K562 (cell line): ENCODE measurements around the gene CENPN. TPM values are rescaled to one million over a fixed set of nuclear protein-coding genes. Genes with fewer than 3 reads are reported as not detected.

Source experiments
- ARID3A ChIP-seq: IDR thresholded peaks from 2 replicates; pipeline ENCODE4 v1.6.1; 2012; ENCODE audit warnings: low read depth, low read length, improper control_type of control experiment, borderline replicate concordance
- REST ChIP-seq, 2 experiments: fragments of 450-650 bp; formaldehyde crosslinking in 1 of 2; IDR thresholded peaks; 2 replicates each; pipeline versions ENCODE4 v1.4.0 to v1.6.1; 2014 to 2020; ENCODE audit warnings: mild to moderate bottlenecking in 2 of 2, borderline replicate concordance in 1 of 2, low read depth in 1 of 2
- ZNF518B ChIP-seq: fragments of 250-450 bp; sonication (Bioruptor Pico); IDR thresholded peaks from 2 replicates; pipeline ENCODE4 v1.5.0; 2021; ENCODE audit warnings: mild to moderate bottlenecking, moderate library complexity
- polyA plus RNA-seq, 8 experiments: library from polyadenylated mRNA; depleted of rRNA in 4 of 8; stranded (reverse) in 5 of 8; unstranded in 3 of 8; fragments of >200 nt; fragmentation: Nextera tagmentation in 2 of 8; fragmentation: Illumina TruSeq in 1 of 8; extraction: Ambion mirVana in 2 of 8; extraction: Trizol in 1 of 8; gene quantifications; 2 replicates each; pipeline versions ENCODE4 v1.2.1 to v1.2.3, GENCODE V29; 2011 to 2014; ENCODE audit warnings: inconsistent platforms in 1 of 8, missing spikeins in 1 of 8
- total RNA-seq, 7 experiments: library from RNA; depleted of rRNA in 6 of 7; stranded (reverse); fragments of >200 nt in 6 of 7; fragmentation: Illumina TruSeq in 2 of 7; extraction: Trizol in 2 of 7; gene quantifications; 2 replicates each; pipeline versions ENCODE4 v1.2.1 to v1.2.3, GENCODE V29; 2011 to 2021; ENCODE audit warnings: low replicate concordance in 1 of 7

CENPN gene
- total and polyA plus RNA-seq, 9 of the 15 experiments (the other 6 are each of a cell fraction or from before 2014, with no cell fraction given) = 92.3 to 384 (median 140) TPM

- TF ChIP-seq REST (IDR thresholded peaks at IDR 0.05; ENCODE audit: borderline replicate concordance) (no peak), REST (CRISPR knock-in tag; IDR thresholded peaks at IDR 0.05; ENCODE audit: low read depth) (no peak), ZNF518B (CRISPR knock-in tag) (no peak), ARID3A (peak; percentile 39; the same call in 1 of the 2 replicates)
Observed at GRCh38 chr16:80974649-80975376, 32.2 kb upstream of the CENPN start (continued).
